A673 (cell line): Measurements from ENCODE around the gene SELENON.

Experiments
- CTCF ChIP-seq: fragments of 300-800, 200-600 bp; sonication (generic); conservative IDR thresholded peaks from 2 replicates; pipeline ENCODE4 v1.5.1; 2017; ENCODE audit warnings: low read depth, mild to moderate bottlenecking, antibody characterized with exemption, low read length, moderate library complexity, mixed read lengths
- EZH2 ChIP-seq: fragments of 200-600 bp; sonication (generic); IDR thresholded peaks from 2 replicates; pipeline ENCODE4 v1.6.1; 2017; ENCODE audit warnings: borderline replicate concordance, low read depth, mild to moderate bottlenecking, mixed read lengths, antibody characterized with exemption, low read length; ENCODE audit not compliant: poor library complexity, severe bottlenecking

- TF ChIP-seq CTCF: no peak
- no peak for TF ChIP-seq EZH2
Measured at GRCh38 chr1:25866288-25866687, 66.3 kb downstream of the SELENON start.
